Tibial nerve (tissue), 3 donors: ENCODE data around the gene CD200.

Experiments used
- POLR2A ChIP-seq, 2 donors: fragments of 450-650 bp; IDR thresholded peaks; one replicate each; pipeline ENCODE4 v1.6.1; 2017; ENCODE audit warnings: antibody characterized with exemption in 2 of 2, mild to moderate bottlenecking in 2 of 2, moderate library complexity in 2 of 2
- TF ChIP-seq, protein P1 (sequence below), 5 experiments: fragments of 200-600 bp in 3 of 5; fragments of 450-650 bp in 2 of 5; sonication (generic) in 3 of 5; IDR thresholded peaks; one replicate each; pipeline ENCODE4 v1.5.1; 2016 to 2019; ENCODE audit warnings: antibody characterized with exemption in 5 of 5, mild to moderate bottlenecking in 3 of 5, moderate library complexity in 2 of 5

DNA sequence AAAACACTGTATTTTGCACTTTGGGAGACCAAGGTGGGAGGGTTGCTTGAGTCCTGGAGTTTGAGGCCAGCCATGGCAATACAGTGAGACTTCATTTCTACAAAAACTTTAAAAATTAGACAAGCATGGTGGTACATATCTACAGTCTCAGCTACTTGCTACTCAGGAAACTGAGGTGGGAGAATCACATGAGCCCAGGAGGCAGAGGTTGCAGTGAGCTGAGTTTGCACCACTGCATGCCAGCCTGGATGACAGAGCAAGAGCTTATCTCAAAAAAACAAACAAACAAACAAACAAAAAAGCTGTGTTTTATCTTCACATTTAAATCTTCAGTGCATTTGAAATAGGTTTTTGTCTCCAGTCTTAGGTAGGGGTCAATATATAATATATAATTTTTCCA lies 34.2 kb upstream of the CD200 start:
- no peak for TF ChIP-seq POLR2A (IDR thresholded peaks at IDR 0.05)
- TF ChIP-seq, protein P1, sequence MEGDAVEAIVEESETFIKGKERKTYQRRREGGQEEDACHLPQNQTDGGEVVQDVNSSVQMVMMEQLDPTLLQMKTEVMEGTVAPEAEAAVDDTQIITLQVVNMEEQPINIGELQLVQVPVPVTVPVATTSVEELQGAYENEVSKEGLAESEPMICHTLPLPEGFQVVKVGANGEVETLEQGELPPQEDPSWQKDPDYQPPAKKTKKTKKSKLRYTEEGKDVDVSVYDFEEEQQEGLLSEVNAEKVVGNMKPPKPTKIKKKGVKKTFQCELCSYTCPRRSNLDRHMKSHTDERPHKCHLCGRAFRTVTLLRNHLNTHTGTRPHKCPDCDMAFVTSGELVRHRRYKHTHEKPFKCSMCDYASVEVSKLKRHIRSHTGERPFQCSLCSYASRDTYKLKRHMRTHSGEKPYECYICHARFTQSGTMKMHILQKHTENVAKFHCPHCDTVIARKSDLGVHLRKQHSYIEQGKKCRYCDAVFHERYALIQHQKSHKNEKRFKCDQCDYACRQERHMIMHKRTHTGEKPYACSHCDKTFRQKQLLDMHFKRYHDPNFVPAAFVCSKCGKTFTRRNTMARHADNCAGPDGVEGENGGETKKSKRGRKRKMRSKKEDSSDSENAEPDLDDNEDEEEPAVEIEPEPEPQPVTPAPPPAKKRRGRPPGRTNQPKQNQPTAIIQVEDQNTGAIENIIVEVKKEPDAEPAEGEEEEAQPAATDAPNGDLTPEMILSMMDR (IDR thresholded peaks at IDR 0.05) = no peak
